SK-N-SH (cell line): ENCODE measurements around the gene PTN.

Experiments
- FOXJ3 ChIP-seq: sonication (generic); formaldehyde crosslinking; IDR thresholded peaks from 2 replicates; pipeline ENCODE4 v1.5.1; 2020; ENCODE audit warnings: mild to moderate bottlenecking, missing genetic modification reagents
- GABPA ChIP-seq: IDR thresholded peaks from 2 replicates; pipeline ENCODE4 v1.4.0; 2012; ENCODE audit warnings: low read depth, mild to moderate bottlenecking
- GATA2 ChIP-seq: sonication (generic); formaldehyde crosslinking; IDR thresholded peaks from 2 replicates; pipeline ENCODE4 v1.5.0; 2020; ENCODE audit warnings: mild to moderate bottlenecking, missing genetic modification reagents
- JUND ChIP-seq: IDR thresholded peaks from 2 replicates; pipeline ENCODE4 v1.4.0; 2012
- POLR2AphosphoS5 ChIP-seq: IDR thresholded peaks from 2 replicates; pipeline ENCODE4 v1.6.1; 2012; ENCODE audit warnings: low read depth, low read length
- RXRA ChIP-seq: IDR thresholded peaks from 2 replicates; pipeline ENCODE4 v1.4.0; 2012; ENCODE audit warnings: low read depth, mild to moderate bottlenecking, borderline replicate concordance
- SIN3A ChIP-seq: IDR thresholded peaks from 2 replicates; pipeline ENCODE4 v1.6.1; 2012; ENCODE audit warnings: low read depth, mild to moderate bottlenecking, low read length, moderate library complexity, borderline replicate concordance
- TEAD4 ChIP-seq: IDR thresholded peaks from 2 replicates; pipeline ENCODE4 v1.4.0; 2012; ENCODE audit warnings: mild to moderate bottlenecking, borderline replicate concordance; ENCODE audit not compliant: insufficient read depth
- YY1 ChIP-seq: IDR thresholded peaks from 2 replicates; pipeline ENCODE4 v1.4.0; 2012; ENCODE audit warnings: low read depth, mild to moderate bottlenecking
- TF ChIP-seq, protein P1 (sequence below): fragments of 200-600 bp; sonication (generic); IDR thresholded peaks from 2 replicates; pipeline ENCODE4 v1.6.1; 2017; ENCODE audit warnings: antibody characterized with exemption, mild to moderate bottlenecking, moderate library complexity
- TF ChIP-seq, protein P2 (sequence below): IDR thresholded peaks from 2 replicates; pipeline ENCODE4 v1.4.0; 2012; ENCODE audit warnings: low read depth, borderline replicate concordance
- TF ChIP-seq, protein P3 (sequence below): fragments of 150-350 bp; IDR thresholded peaks from 2 replicates; pipeline ENCODE4 v1.6.1; 2017; ENCODE audit warnings: antibody characterized with exemption, low read length, low read depth, borderline replicate concordance

DNA sequence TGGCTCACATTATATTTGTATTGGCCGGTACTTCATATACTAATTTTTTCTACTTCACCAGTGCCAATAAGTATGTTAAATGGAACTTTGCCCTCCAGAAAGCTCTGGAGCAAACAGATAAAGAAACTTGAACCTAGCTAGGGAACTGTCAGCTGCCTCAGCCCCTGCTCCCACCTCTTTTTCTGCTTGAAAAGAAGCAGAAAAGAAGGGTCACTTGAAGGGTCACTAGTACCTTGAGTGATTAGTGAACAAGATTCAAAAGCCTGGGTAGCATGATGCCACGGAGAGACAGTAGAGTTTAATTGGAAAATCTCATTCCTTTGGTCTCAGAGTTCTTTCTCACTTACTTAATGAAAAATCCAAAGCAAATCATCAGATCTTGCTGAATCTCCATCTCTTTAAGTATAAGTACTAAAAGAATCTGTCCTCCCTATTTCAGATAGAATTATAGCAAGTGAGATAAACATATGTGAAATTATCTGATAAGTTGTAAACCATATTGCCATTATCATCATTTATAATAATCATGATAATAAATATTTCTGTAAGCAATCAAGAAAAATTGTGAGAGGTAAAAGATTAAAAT lies 47.7 kb downstream of the PTN start:
- TF ChIP-seq, protein P1, sequence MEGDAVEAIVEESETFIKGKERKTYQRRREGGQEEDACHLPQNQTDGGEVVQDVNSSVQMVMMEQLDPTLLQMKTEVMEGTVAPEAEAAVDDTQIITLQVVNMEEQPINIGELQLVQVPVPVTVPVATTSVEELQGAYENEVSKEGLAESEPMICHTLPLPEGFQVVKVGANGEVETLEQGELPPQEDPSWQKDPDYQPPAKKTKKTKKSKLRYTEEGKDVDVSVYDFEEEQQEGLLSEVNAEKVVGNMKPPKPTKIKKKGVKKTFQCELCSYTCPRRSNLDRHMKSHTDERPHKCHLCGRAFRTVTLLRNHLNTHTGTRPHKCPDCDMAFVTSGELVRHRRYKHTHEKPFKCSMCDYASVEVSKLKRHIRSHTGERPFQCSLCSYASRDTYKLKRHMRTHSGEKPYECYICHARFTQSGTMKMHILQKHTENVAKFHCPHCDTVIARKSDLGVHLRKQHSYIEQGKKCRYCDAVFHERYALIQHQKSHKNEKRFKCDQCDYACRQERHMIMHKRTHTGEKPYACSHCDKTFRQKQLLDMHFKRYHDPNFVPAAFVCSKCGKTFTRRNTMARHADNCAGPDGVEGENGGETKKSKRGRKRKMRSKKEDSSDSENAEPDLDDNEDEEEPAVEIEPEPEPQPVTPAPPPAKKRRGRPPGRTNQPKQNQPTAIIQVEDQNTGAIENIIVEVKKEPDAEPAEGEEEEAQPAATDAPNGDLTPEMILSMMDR: no peak
- TF ChIP-seq SIN3A: no peak
- TF ChIP-seq FOXJ3 (CRISPR knock-in tag): no peak
- TF ChIP-seq YY1: no peak
- no peak for TF ChIP-seq TEAD4
- no peak for TF ChIP-seq GABPA
- TF ChIP-seq RXRA: no peak
- TF ChIP-seq, protein P2, sequence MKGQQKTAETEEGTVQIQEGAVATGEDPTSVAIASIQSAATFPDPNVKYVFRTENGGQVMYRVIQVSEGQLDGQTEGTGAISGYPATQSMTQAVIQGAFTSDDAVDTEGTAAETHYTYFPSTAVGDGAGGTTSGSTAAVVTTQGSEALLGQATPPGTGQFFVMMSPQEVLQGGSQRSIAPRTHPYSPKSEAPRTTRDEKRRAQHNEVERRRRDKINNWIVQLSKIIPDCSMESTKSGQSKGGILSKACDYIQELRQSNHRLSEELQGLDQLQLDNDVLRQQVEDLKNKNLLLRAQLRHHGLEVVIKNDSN: no peak
- TF ChIP-seq, protein P3, sequence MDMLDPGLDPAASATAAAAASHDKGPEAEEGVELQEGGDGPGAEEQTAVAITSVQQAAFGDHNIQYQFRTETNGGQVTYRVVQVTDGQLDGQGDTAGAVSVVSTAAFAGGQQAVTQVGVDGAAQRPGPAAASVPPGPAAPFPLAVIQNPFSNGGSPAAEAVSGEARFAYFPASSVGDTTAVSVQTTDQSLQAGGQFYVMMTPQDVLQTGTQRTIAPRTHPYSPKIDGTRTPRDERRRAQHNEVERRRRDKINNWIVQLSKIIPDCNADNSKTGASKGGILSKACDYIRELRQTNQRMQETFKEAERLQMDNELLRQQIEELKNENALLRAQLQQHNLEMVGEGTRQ: no peak
- no peak for TF ChIP-seq JUND
- no peak for TF ChIP-seq POLR2AphosphoS5
- no peak for TF ChIP-seq GATA2 (CRISPR knock-in tag)
